BLaER1 (cell line): ENCODE measurements around the gene RMND1.
A peak's percentile ranks its signal among the peaks of the same experiment; 100 is the strongest.

Source experiments
- H3K27ac ChIP-seq: shearing (Covaris generic); formaldehyde crosslinking; 2 replicates; pipeline ENCODE4 v1.8.1; 2022
- H3K27me3 ChIP-seq: shearing (Covaris generic); formaldehyde crosslinking; 2 replicates; pipeline ENCODE4 v1.8.1; 2022
- H3K36me3 ChIP-seq: shearing (Covaris generic); formaldehyde crosslinking; 2 replicates; pipeline ENCODE4 v1.8.1; 2022
- H3K4me1 ChIP-seq: shearing (Covaris generic); formaldehyde crosslinking; 2 replicates; pipeline ENCODE4 v1.8.1; 2022
- H3K4me2 ChIP-seq: shearing (Covaris generic); formaldehyde crosslinking; 2 replicates; pipeline ENCODE4 v1.8.1; 2022
- H3K4me3 ChIP-seq: shearing (Covaris generic); formaldehyde crosslinking; 2 replicates; pipeline ENCODE4 v1.8.1; 2022
- H3K9ac ChIP-seq: shearing (Covaris generic); formaldehyde crosslinking; 2 replicates; pipeline ENCODE4 v1.8.1; 2022
- H3K9me3 ChIP-seq: shearing (Covaris generic); formaldehyde crosslinking; 2 replicates; pipeline ENCODE4 v1.8.1; 2022
- H4K20me1 ChIP-seq: shearing (Covaris generic); formaldehyde crosslinking; 2 replicates; pipeline ENCODE4 v1.8.1; 2022
- Cebpa-rat ChIP-seq: shearing (Covaris generic); IDR thresholded peaks from 2 replicates; pipeline ENCODE4 v1.8.1; 2022

Gene RMND1

DNA sequence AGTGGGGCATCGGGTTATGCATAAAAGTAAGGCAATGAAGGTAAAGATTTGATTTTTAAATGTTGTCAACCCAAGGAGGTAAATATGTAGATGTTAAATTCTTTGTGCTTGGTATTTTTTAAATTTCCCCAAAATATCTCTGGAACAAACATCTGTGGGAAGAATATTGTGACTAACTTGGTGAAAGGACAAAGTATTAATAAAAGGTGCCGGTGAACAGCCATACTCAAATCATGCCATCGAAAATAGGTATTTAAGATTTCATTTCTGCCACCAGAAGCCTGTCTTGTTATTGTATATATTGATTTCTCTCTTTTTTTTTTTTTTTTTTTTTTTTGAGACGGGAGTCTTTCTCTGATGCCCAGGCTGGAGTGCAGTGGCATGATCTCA is 48.0 kb downstream of the RMND1 start:
- H3K9me3 ChIP-seq, result no peaks in the 10 kb centered on the region
- no peak overlapping the region for H3K4me2 ChIP-seq
- no peak overlapping the region for H3K27ac ChIP-seq
- H3K9ac ChIP-seq, result no peak overlapping the region
- H3K36me3 ChIP-seq, result peaks cover 75% of the 10 kb centered on the region
- TF ChIP-seq Cebpa-rat, result no peak
- H3K4me3 ChIP-seq, result no peak overlapping the region
- H3K27me3 ChIP-seq, result no peaks in the 10 kb centered on the region; the same call in 1 of the 2 replicates
- H4K20me1 ChIP-seq, result peaks cover 90% of the 10 kb centered on the region
- no peaks in the 10 kb centered on the region for H3K4me1 ChIP-seq

DNA sequence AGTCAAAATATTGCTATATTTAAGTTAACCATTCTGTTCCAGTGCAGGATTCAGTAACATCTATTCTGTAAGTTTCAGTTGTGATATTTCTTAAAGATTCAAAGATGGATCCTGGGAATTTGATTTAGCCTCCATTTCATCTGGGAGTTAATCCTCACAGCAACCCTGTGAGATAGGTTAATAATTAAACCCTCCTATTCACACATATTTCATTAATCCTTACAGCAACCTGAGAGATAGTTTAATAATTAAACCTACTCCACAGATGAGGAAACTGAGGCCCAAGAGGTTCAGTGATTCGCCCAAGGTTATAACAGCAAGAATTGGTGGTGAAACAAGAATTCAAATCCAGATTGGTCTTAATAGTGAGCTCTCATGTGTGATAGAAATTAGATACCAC is 49.7 kb downstream of the RMND1 start:
- H3K4me3 ChIP-seq, result no peak overlapping the region
- H3K36me3 ChIP-seq, result peaks cover 74% of the 10 kb centered on the region
- no peaks in the 10 kb centered on the region for H3K4me1 ChIP-seq
- no peak overlapping the region for H3K9ac ChIP-seq
- no peak overlapping the region for H3K4me2 ChIP-seq
- H3K9me3 ChIP-seq, result no peaks in the 10 kb centered on the region
- no peaks in the 10 kb centered on the region; the same call in 1 of the 2 replicates for H3K27me3 ChIP-seq
- peaks cover 100% of the 10 kb centered on the region for H4K20me1 ChIP-seq
- no peak for TF ChIP-seq Cebpa-rat
- no peak overlapping the region for H3K27ac ChIP-seq

DNA sequence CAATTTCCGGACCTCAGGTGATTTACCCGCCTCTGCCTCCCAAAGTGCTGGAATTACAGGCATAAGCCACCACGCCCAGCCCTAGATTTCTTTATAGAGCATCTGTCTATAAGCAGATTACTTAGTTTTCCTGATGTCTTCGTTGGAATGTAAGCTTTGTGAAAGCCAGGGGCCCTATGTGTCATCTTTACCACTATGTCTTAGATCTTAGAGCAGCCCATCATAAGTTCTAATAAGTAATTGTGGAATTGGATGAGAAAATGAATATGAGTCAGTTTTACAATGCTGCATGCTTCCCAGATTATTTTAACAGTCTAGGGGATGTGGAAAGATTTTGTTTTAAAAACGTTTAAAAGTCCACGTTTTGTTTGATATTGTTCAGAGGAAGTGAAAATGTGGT is 51.5 kb downstream of the RMND1 start:
- no peak overlapping the region for H3K9ac ChIP-seq
- H3K36me3 ChIP-seq, result peaks cover 69% of the 10 kb centered on the region
- peaks cover 100% of the 10 kb centered on the region for H4K20me1 ChIP-seq
- H3K4me3 ChIP-seq, result no peak overlapping the region
- H3K9me3 ChIP-seq, result no peaks in the 10 kb centered on the region
- no peak for TF ChIP-seq Cebpa-rat
- H3K4me2 ChIP-seq, result no peak overlapping the region
- 0 out of 2 replicates have a peak, but pooled peaks cover 4% of the 10 kb centered on the region for H3K4me1 ChIP-seq
- no peaks in the 10 kb centered on the region for H3K27me3 ChIP-seq
- H3K27ac ChIP-seq, result no peak overlapping the region

DNA sequence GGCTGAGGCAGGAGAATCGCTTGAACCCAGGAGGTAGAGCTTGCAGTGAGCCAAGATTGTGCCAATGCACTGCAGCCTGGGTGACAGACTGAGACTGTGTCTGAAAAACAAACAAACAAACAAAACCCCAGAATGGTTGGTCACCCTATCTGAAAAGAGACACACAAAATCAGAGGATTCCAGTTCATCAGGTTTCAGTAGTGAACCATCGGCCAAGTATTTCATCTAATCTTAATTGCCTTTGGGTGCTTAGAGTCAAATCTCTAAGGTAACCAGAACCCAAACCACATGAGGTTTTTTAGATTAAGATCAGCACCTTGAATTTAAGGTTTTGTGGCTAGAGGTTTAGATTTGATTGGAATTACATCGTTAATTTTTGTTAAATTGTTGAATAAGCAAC is 52.2 kb downstream of the RMND1 start:
- Histone ChIP-seq H3K27me3 (no peaks in the 10 kb centered on the region), H3K4me1 (0 out of 2 replicates have a peak, but pooled peaks cover 12% of the 10 kb centered on the region), H3K36me3 (peaks cover 63% of the 10 kb centered on the region), H4K20me1 (peaks cover 100% of the 10 kb centered on the region), H3K4me3 (no peak overlapping the region), H3K27ac (no peak overlapping the region), H3K9me3 (no peaks in the 10 kb centered on the region), H3K9ac (no peak overlapping the region), H3K4me2 (no peak overlapping the region)
- TF ChIP-seq Cebpa-rat, result no peak

DNA sequence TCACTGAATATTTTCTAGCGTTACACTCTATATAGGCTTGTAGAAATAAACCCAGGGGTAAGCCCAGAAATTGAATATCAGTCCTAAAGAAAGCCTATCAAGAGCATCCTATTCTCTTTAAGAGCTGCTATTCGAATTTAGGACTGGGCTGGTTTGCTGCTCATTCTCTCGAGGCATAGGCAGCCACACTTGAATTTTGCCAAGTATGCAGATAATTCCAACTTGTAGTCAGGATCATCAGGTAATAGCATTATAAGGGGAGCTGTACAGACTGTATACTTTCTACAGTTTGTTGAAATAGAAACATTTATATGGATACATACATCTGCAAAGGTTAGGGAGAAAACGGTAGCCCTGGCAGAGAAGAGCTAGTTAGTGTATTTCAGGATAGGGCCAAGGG is 58.5 kb downstream of the RMND1 start:
- Histone ChIP-seq H3K27ac (no peak overlapping the region), H3K9ac (peak overlapping the region; percentile 99), H3K4me3 (no peak overlapping the region), H4K20me1 (peaks cover 77% of the 10 kb centered on the region), H3K36me3 (peaks cover 24% of the 10 kb centered on the region), H3K27me3 (no peaks in the 10 kb centered on the region), H3K4me2 (peak overlapping the region; percentile 87), H3K4me1 (peaks cover 41% of the 10 kb centered on the region), H3K9me3 (no peaks in the 10 kb centered on the region)
- TF ChIP-seq Cebpa-rat, result no peak

DNA sequence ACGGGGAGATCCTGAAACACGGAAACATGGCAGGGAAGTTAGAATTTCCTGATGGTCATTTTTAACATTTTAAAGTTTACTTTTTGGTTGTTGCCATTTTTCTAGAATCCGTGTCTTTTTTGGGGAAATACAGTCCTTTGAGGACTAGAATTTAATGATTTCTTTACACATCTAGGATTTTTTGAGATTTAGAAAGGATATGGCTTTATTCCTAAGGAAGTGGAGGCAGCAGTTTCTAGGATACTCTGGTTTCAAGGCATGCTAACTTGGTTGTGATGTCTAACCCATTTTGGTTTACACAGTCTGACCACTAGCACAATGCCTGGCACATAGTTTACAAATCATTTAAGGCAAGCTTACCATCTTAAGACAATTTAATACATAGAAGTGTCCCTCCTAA is 59.5 kb downstream of the RMND1 start:
- peak overlapping the region; percentile 63 for H3K27ac ChIP-seq
- peak overlapping the region; percentile 99 for H3K9ac ChIP-seq
- no peak for TF ChIP-seq Cebpa-rat
- H3K27me3 ChIP-seq, result no peaks in the 10 kb centered on the region
- peaks cover 77% of the 10 kb centered on the region for H4K20me1 ChIP-seq
- peak overlapping the region; percentile 96 for H3K4me3 ChIP-seq
- H3K36me3 ChIP-seq, result peaks cover 17% of the 10 kb centered on the region; the same call in 1 of the 2 replicates
- H3K4me2 ChIP-seq, result peak overlapping the region; percentile 87
- no peaks in the 10 kb centered on the region for H3K9me3 ChIP-seq
- H3K4me1 ChIP-seq, result peaks cover 47% of the 10 kb centered on the region

DNA sequence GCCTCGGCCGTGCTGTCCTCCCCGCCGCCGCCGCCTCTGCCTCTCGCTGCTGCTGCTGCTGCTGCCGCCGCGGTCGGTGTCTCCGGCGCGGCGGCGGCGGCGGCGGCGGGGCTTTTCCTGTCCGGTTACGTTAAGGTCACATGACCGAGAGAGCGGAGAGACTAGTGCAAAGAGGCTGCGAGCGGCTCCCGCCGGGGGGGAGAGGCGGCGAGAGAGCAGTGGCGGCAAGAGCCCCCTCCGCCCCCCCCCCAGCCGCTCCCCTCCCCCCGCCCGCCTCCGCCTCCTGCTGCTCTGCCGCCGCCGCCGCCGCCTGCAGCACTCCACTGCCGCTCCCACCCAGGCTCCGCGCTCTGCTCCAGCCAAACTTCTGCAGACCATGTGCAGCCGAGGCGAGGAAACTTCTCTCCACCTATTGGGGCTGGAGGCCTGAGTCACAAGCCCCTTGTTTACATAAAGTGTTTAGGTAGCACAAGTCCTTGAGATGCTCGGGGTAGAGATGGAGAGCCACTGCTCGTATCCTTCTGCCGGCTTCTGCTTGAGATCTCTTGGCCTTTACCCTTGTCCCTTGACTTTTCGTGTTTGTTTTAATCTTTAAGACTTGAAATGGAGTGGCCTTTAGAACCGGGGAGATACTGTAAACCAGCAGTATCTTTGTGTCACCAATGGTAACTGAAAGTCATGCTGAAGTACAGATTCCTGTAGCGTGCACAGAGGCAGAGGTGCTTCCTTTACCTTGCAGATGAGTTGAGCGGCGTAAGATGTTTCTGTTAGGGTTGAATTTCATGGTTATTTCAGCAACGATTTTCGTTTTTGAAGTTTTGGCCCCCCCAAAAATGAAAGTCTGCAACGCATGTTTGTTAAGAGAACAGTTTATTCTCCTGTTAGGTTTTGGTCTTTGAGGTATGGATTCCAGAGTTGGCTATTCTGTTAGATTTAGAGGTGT is 60.2 kb downstream of the RMND1 start, which contains the start of gene ZBTB2:
Gene ZBTB2 (minus strand): TSS at position 89 of the 943 bp plus-strand sequence. CDS start 17,922 bp downstream, outside the sequence.
- Histone ChIP-seq H4K20me1 (peaks cover 77% of the 10 kb centered on the region), H3K27me3 (no peaks in the 10 kb centered on the region), H3K4me2 (peak within 1 kb of the TSS; percentile 87)

DNA sequence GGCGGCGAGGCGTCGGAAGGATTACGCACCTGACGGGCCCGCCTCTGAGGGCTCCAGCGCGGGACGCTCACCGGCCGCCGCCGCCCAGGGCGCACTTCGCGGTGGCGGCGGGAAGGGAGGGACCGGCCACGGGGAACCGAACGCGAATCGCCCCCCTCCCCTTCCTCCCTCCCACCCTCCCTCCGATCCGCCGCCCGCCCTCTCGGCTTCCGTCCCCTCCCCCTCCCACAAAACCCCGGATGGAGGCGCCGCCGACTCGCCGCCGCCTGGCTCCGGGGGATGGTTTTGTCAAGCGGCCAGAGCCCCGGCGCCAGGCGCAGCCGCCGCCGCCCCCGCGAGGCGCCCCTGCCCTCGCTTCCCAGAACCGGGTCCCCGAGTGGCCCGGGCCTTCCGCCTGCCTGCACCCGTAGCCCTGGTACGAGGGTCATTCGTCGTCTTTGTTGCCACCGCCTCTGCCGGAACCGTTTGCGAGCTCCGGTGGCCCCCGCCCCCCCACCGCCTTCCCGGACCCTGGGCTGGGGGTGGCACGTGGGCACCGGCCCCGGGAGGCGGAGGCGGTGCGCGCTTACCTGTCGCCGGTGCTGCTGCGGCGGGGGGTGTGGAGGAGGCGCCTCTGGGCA is 61.0 kb downstream of the RMND1 start:
- peaks cover 16% of the 10 kb centered on the region for H3K36me3 ChIP-seq
- peak overlapping the region; percentile 87 for H3K4me2 ChIP-seq
- peaks cover 76% of the 10 kb centered on the region for H4K20me1 ChIP-seq
- peak overlapping the region; percentile 96 for H3K4me3 ChIP-seq
- H3K9me3 ChIP-seq, result no peaks in the 10 kb centered on the region
- peak overlapping the region; percentile 99 for H3K9ac ChIP-seq
- peaks cover 47% of the 10 kb centered on the region for H3K4me1 ChIP-seq
- H3K27me3 ChIP-seq, result no peaks in the 10 kb centered on the region
- TF ChIP-seq Cebpa-rat, result no peak
- H3K27ac ChIP-seq, result peak overlapping the region; percentile 99

More for the DNA sequence above, 60.2 kb downstream of the RMND1 start, which contains the start of gene ZBTB2:
- Histone ChIP-seq H3K4me1 (peaks cover 47% of the 10 kb centered on the region), H3K27ac (peak within 1 kb of the TSS; percentile 99), H3K36me3 (peaks cover 13% of the 10 kb centered on the region; the same call in 1 of the 2 replicates), H3K9me3 (no peaks in the 10 kb centered on the region), H3K9ac (peak within 1 kb of the TSS; percentile 99), H3K4me3 (peak within 1 kb of the TSS; percentile 96)
- no peak for TF ChIP-seq Cebpa-rat

DNA sequence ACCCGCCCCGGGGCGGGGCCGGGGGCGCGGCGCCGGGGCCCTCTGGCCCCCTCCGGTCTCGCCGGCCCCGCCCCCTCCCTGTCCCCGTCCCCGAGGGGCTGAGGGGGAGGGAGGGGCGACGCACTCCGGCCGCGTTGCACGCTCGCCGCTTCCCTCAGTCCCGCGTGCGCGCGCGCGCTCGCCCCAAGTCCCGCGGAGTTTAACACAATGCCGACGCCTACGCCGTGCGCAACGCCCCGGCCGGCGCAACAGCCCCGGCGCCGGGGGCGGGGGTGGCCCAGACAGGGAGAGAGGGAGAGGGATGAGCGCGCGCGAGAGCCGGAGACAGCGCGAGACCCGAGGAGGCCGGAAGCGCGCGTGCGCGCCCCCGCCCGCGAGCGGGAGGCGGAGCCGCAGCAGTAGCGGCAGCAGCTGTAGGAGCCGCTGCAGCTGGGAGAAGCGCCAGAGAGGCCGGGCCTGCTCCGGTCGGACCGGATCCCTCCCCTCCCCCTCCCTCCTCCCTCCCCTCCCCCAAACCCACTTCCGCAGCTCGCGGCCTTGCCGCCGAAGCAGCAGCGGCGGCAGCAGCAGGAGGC is 61.6 kb downstream of the RMND1 start:
- TF ChIP-seq Cebpa-rat, result no peak
- Histone ChIP-seq H3K9me3 (no peaks in the 10 kb centered on the region), H3K9ac (peak overlapping the region; percentile 99), H3K27me3 (no peaks in the 10 kb centered on the region), H3K4me1 (peaks cover 42% of the 10 kb centered on the region), H3K36me3 (peaks cover 12% of the 10 kb centered on the region), H3K27ac (peak overlapping the region; percentile 99), H3K4me2 (no peak overlapping the region), H3K4me3 (peak overlapping the region; percentile 96), H4K20me1 (peaks cover 74% of the 10 kb centered on the region)
